ENCODE data around the gene STX18.

The STX18 gene

DNA sequence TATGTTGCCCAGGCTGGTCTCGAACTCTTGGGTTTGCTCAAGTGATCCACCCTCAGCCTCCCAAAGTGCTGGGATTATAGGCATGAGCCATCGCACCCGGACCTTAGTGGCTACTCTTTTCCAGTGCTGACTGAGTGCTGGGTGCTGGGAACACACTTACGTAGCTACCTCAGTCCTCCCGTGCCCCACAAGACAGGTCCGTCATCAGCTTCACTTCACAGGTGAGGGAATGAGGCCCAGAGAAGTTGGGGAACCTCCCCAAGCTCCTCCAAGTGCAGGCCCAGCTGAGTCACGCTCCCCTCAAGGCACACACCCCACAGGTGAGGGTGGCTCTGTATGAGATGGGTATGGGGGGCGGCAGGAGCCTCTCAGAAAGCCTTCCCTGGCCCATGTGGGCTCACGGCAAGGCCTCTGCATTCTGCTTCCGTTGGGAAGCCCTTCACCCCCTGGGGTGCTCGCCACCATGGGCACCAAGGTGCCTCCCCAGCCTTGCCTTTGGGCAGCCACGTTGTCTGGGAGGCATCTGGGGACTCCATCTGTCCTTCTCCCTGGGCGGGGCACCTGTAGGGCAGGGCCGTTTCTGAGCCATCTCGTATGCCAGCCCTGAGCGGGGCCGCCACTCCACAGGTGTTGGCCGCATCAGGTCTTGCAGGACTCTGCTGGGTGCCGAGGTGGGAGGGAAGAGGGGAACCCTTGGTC lies 126.6 kb downstream of the STX18 start:
- no peak for FAIRE-seq

DNA sequence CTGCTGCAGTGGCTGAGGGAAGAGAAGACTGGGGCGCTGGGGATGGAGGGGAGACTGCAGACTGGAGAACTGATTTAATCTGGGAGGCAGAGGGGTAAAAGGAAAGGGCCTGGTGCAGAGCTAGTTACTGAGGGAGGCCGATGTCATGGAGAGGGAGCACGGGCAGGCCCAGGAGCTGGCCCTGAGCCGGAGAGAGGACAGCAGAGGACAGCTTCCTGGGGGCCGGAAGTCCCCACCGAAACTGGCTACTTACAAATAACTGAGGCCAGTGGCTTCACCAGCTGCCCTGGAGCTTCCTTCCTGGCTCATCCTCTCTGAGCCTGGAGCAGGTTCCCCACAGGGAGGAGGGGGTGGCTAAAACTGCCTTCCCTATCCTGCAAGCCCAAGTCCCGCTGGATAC lies 128.0 kb downstream of the STX18 start:
- DNase-seq (ENCODE audit: insufficient read length, low spot score) (no peak), FAIRE-seq (no peak)
- TF ChIP-seq, protein P1, sequence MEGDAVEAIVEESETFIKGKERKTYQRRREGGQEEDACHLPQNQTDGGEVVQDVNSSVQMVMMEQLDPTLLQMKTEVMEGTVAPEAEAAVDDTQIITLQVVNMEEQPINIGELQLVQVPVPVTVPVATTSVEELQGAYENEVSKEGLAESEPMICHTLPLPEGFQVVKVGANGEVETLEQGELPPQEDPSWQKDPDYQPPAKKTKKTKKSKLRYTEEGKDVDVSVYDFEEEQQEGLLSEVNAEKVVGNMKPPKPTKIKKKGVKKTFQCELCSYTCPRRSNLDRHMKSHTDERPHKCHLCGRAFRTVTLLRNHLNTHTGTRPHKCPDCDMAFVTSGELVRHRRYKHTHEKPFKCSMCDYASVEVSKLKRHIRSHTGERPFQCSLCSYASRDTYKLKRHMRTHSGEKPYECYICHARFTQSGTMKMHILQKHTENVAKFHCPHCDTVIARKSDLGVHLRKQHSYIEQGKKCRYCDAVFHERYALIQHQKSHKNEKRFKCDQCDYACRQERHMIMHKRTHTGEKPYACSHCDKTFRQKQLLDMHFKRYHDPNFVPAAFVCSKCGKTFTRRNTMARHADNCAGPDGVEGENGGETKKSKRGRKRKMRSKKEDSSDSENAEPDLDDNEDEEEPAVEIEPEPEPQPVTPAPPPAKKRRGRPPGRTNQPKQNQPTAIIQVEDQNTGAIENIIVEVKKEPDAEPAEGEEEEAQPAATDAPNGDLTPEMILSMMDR (IDR thresholded peaks at IDR 0.05; ENCODE audit: insufficient read depth, missing control alignments) = no peak

More for the DNA sequence above, 126.6 kb downstream of the STX18 start:
- TF ChIP-seq, protein P1 (IDR thresholded peaks at IDR 0.05; ENCODE audit: insufficient read depth, missing control alignments) = no peak
- no peak for DNase-seq (ENCODE audit: insufficient read length, low spot score)

DNA sequence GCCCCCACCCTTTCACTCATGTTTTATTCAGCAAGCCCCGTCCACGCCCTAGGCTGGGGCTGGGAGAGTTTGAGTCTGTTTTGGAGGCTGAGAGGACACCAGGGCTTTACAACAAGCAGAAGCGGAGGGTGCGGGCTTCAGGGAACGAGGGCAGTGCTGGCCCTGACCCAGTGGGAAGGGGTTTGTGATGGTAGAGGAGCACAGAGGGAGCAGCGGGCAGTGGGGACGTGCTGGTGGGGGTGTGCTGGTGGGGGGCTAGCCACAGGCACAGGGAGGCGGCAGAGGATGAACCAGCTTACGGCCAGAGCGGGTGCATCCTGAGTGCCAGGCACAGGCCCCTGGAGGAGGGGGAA lies 128.5 kb downstream of the STX18 start:
- no peak for FAIRE-seq
- no peak for DNase-seq (ENCODE audit: insufficient read length, low spot score)
- TF ChIP-seq, protein P1 (IDR thresholded peaks at IDR 0.05; ENCODE audit: insufficient read depth, missing control alignments) = no peak

DNA sequence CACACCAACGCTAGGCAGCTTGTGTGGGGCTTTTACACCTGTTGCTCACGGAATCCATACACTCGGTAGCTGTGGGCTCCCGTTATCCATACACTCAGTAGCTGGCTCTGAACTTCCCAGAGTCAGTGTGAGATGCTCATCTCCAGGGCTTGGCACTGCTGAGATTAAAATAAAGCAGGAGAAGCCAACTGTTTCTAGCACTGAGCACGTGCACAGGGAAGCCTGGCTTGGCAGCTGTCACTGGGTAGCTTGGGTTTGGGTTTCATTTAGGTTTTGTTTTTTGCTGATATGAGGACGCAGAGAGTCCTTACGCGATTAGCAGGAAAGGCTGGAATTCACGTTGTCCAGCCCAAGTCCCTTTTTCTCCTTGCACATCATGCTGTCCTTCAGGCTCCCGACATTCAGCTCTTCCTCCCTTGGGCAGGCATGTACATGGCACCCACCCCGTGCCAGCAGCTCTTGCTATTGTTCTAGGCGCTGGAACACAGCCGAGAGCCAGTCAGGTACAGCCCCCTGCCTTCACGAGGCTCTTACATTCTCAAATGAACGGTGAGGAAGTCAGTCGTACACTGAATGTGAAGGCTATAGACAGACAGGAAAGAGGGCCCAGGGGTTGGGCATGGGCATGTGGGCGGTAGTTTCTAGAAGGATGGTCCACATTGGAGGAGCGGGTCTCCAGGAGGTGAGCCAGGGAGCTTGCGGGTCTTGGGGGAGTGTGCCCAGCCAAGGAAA lies 129.0 kb downstream of the STX18 start:
- TF ChIP-seq, protein P1 (IDR thresholded peaks at IDR 0.05; ENCODE audit: insufficient read depth, missing control alignments) = no peak
- DNase-seq (ENCODE audit: insufficient read length, low spot score) (no peak), FAIRE-seq (no peak)

DNA sequence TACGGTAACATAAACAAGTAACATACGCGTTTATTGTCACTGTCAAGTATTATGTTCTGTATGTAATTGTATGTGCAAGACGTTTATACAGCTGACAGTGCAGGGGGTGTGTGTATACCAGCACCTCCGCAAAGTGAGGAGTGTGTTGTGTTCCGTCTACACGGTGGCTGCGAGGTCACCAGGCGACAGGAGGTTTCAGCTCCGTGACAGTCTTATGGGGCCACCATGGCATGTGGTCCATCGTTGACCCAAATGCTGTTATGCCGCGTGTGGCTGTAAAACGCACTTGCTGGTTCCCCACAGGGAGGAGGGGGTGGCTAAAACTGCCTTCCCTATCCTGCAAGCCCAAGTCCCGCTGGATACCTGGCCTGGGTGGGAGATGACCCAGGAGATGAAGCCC lies 129.9 kb downstream of the STX18 start:
- DNase-seq (ENCODE audit: insufficient read length, low spot score) = no peak
- no peak for FAIRE-seq
- TF ChIP-seq, protein P1 (IDR thresholded peaks at IDR 0.05; ENCODE audit: insufficient read depth, missing control alignments) = no peak

DNA sequence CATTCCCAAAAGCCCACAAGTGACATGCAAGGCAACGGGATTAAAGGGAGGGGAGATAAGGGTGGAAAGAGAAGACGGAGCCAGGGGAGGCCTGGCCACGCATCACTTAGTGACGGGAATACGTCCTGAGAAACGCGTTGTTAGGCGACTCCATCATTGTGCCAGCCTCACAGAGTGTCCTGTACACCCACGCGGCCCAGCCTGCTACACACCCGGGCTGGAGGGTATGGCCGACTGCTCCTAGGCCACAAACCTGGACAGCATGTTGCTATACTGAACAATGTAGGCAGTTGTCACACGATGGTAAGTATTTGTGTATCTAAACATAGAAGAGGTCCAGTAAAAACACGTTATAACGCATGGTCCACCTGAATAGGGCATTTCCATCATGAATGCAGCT lies 131.6 kb downstream of the STX18 start:
- DNase-seq (ENCODE audit: insufficient read length, low spot score) (no peak), FAIRE-seq (no peak)
- TF ChIP-seq, protein P1 (IDR thresholded peaks at IDR 0.05; ENCODE audit: insufficient read depth, missing control alignments) = no peak

Measured in D721Med (cell line).